ENCODE measurements around the gene PCSK6.

PCSK6 gene

DNA sequence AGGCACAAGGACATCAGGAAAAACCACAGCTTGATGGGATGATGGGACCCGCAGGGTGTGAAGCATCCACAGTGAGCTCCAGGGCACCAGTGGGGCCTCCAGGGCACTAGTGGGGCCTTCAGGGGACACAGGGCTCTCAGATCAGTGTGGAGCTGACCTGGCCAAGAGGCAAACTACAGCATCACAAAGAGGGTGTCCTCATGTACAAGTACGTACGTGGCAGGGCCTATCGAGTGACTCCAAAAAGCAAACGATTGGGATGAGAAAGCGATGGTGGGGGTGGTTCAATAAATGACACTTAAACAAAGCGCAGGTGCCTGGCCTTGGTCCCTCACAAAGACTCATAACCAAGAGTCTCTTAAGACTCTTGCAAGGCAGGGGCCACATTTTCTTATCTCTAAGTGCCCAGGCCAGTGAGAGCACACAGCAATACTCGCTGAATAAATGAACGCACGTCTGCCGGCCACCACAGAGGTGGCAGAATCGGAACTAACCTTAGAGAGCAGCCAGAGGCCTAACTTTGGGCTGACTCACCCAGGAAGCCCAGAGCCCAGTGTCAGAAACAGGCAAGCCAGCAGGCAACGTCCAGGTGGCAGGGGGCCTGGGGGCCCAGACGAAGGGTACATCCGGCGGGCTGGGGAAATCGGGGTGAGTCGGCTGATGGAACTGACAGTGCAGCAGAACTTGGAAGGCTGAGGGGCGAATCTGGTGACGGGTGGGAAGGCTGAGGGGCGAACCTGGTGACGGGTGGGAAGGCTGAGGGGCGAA, 8.7 kb downstream of the PCSK6 start:
- no peak overlapping the region for H3K4me3 ChIP-seq (ENCODE audit: low read depth, low read length)
- no peak for TF ChIP-seq CTCF (IDR thresholded peaks at IDR 0.05; ENCODE audit: low read depth, low read length)

DNA sequence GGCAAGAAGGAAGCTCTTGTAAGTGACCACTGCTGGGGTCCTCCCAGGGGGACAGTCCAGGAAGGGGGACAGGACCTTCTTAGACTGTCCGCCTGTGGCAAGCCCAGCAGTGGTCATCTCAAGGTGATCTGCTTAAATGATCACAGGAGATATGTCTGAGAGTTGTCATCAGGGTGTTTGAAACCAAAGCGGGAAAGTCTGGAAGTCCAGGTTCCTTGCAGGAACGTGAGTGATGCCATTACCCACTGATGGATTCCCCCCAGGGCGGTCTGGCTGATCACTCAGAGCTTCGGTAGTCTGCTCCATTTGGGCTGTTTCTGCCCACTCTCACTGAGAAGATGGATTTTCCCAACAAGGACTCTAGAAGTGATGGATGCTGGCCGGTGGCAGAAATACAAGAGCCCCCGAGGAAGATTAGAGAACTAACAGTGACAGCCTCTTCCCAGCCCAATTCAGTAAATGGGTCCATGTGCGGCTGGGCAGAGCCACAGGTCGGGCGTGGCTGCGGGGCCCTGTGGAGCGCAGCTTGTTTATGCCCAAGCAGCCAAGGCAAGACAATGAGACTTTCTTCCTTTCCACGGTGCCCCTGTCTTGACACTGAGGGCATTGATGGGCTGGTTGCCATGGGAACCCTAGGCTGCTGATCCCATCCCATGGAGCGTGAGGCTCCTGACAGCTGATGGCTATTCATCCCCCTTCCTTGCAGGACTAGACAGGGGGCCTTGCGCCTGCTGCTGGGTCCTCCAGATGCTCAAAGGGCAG, 9.5 kb downstream of the PCSK6 start:
- TF ChIP-seq CTCF (IDR thresholded peaks at IDR 0.05; ENCODE audit: low read depth, low read length), result no peak
- H3K4me3 ChIP-seq (ENCODE audit: low read depth, low read length), result no peak overlapping the region

DNA sequence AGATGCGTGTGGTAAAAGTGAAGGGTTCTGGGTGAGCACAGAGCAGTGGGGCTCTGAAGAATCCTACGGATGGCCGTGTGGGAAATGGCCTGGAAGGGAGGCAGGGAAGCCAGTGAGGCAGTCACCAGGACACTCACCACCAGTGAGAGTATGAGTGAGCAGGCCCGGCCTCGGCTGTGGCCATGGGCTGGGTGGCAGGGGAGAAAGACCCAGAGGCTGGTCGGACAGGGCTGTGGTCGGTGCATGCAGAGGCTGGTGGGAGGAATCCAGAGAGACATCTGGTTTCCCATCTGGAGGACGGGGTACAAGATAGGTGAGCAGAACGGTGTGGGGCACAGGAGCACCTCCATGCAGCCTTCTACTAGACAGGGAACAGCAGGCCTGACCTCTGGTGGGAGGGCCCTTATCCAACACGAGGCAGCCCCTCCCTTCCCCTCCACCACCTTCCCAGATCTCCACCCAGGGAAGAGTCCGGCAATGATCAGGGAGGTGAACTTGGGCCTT, 10.1 kb downstream of the PCSK6 start:
- no peak overlapping the region for H3K4me3 ChIP-seq (ENCODE audit: low read depth, low read length)
- TF ChIP-seq CTCF (IDR thresholded peaks at IDR 0.05; ENCODE audit: low read depth, low read length), result no peak

DNA sequence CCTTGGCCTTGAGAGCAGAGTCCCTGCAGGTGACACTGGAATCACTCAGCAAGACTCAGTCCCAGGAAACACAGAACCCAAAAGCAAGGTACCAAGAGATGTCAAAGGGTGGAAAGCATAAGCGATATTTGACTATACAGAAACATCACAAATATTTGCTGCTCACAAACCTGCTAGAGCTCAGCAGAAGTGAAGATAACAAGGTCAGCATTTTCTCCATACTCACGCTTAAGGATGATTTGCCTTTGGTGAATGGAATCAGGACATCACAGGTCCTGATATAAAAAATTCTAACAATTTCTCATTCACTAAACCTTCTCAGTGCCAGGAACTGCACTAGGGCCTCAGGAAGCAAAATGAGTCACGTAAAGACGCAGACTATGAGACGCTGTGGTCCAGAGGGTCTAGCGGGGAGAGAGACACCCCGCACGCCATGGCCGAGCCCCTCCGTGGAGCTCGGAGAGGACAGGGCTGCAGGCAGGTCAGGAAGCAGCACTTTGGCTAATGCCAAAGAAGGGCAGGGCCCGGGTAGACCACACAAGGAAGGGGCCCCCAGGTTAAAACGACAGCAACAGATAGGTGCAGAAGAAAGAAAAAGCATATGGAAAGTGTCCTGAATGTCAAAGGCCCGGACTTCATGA, 10.7 kb downstream of the PCSK6 start:
- TF ChIP-seq CTCF (IDR thresholded peaks at IDR 0.05; ENCODE audit: low read depth, low read length), result no peak
- no peak overlapping the region for H3K4me3 ChIP-seq (ENCODE audit: low read depth, low read length)

- no peak overlapping the region for H3K4me3 ChIP-seq (ENCODE audit: low read depth, low read length)
- no peak for TF ChIP-seq CTCF (IDR thresholded peaks at IDR 0.05; ENCODE audit: low read depth, low read length)
These were observed 11.6 kb downstream of the PCSK6 start for GRCh38 chr15:101477851-101478362.

DNA sequence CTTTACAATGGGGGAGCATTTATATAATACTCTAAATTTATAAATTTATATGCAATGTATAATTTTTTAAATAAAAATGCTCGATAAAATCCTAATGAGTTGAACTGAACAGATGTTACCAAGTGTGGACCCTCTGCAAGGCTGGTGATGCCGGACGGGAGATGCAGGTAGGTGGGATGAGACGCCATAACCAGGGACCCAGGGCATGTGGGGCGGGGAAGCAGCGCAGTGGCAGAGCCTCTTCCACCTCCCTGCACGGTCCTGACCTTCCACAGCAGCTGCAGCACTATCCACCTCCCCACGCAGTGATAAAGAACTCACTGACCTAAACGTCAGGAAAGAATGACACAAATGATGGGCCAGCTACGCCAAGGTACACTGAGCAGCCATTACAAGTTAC, 12.8 kb downstream of the PCSK6 start:
- H3K4me3 ChIP-seq (ENCODE audit: low read depth, low read length), result no peak overlapping the region
- TF ChIP-seq CTCF (IDR thresholded peaks at IDR 0.05; ENCODE audit: low read depth, low read length), result no peak

Measured in WI38 (cell line).